SK-N-SH (cell line): ENCODE results near the gene SGSH. TPM values are rescaled to one million over a fixed set of nuclear protein-coding genes. Genes with fewer than 3 reads are reported as not detected.

Source experiments
- CTCF ChIA-PET: fragments of 300-600, 350-600 bp; formaldehyde crosslinking; extraction: SDS; loops from one replicate; lab custom pipeline; 2021; lab: Yijun Ruan, JAX
- POLR2A ChIA-PET: fragments of 350-600 bp; sonication (Branson Sonifier 250); formaldehyde crosslinking; extraction: SDS; loops from one replicate; lab custom pipeline; 2020; ENCODE audit warnings: antibody characterized with exemption, inconsistent platforms; lab: Yijun Ruan, JAX
- DNase-seq: peaks from one replicate; pipeline ENCODE4 v3.0.0; 2012
- H2AFZ ChIP-seq: fragments of 200-600 bp; sonication (generic); 2 replicates; pipeline ENCODE4 v1.8.1; 2016; ENCODE audit warnings: antibody characterized with exemption, mild to moderate bottlenecking, low read depth
- H3F3A ChIP-seq: fragments of 200-600 bp; sonication (generic); replicated peaks from 2 replicates; pipeline ENCODE3; 2016; ENCODE audit warnings: antibody characterized with exemption, mild to moderate bottlenecking; ENCODE audit not compliant: insufficient read depth
- H3K27ac ChIP-seq, 2 experiments: fragments of 200-500 bp in 1 of 2; fragments of 200-600 bp in 1 of 2; sonication (Bioruptor generic) in 1 of 2; sonication (generic), shearing (Covaris generic) in 1 of 2; 2 replicates each; pipeline versions ENCODE4 v1.5.1 to v1.6.1; 2014 to 2016; ENCODE audit warnings: low read depth in 2 of 2, inconsistent platforms in 1 of 2, low read length in 1 of 2, mild to moderate bottlenecking in 1 of 2, mixed read lengths in 1 of 2
- H3K27me3 ChIP-seq: fragments of 200-600 bp; sonication (generic), shearing (Covaris generic); 2 replicates; pipeline ENCODE4 v1.6.1; 2016; ENCODE audit warnings: mixed run types; ENCODE audit not compliant: insufficient read depth
- H3K36me3 ChIP-seq, 2 experiments: fragments of 200-500 bp in 1 of 2; fragments of 200-600 bp in 1 of 2; sonication (Bioruptor generic) in 1 of 2; sonication (generic) in 1 of 2; replicated peaks in 1 of 2; 2 replicates each; pipeline versions ENCODE3 to v1.5.1; 2014 to 2016; ENCODE audit warnings: low read length in 1 of 2, mild to moderate bottlenecking in 1 of 2; ENCODE audit not compliant: insufficient read depth in 2 of 2, control insufficient read depth in 1 of 2
- H3K4me1 ChIP-seq, 2 experiments: fragments of 200-500 bp in 1 of 2; fragments of 200-600 bp in 1 of 2; sonication (Bioruptor generic) in 1 of 2; sonication (generic), shearing (Covaris generic) in 1 of 2; 2 replicates each; pipeline versions ENCODE4 v1.5.1 to v1.6.1; 2014 to 2016; ENCODE audit warnings: low read depth in 1 of 2, low read length in 1 of 2, mixed run types in 1 of 2; ENCODE audit not compliant: insufficient read depth in 2 of 2, control insufficient read depth in 1 of 2
- H3K4me2 ChIP-seq: fragments of 200-600 bp; sonication (generic), shearing (Covaris generic); 2 replicates; pipeline ENCODE4 v1.6.1; 2017; ENCODE audit warnings: mixed run types
- H3K4me3 ChIP-seq, 2 experiments: fragments of 200-500 bp in 1 of 2; fragments of 200-600 bp in 1 of 2; sonication (Bioruptor generic) in 1 of 2; sonication (generic), shearing (Covaris generic) in 1 of 2; 2 replicates each; pipeline versions ENCODE4 v1.5.1 to v1.8.1; 2014 to 2016; ENCODE audit warnings: low read depth in 2 of 2, inconsistent platforms in 1 of 2, low read length in 1 of 2, mild to moderate bottlenecking in 1 of 2, mixed read lengths in 1 of 2, moderate library complexity in 1 of 2
- H3K79me2 ChIP-seq: fragments of 200-600 bp; sonication (generic); 2 replicates; pipeline ENCODE4 v1.8.1; 2017; ENCODE audit warnings: mild to moderate bottlenecking; ENCODE audit not compliant: insufficient read depth
- H3K9ac ChIP-seq: fragments of 200-600 bp; sonication (generic); 2 replicates; pipeline ENCODE4 v1.6.1; 2017; ENCODE audit warnings: mixed run types
- H3K9me2 ChIP-seq: fragments of 200-600 bp; sonication (generic); 2 replicates; pipeline ENCODE4 v1.6.1; 2017; ENCODE audit warnings: mixed run types
- H3K9me3 ChIP-seq: fragments of 200-600 bp; sonication (generic); 2 replicates; pipeline ENCODE4 v1.6.1; 2017; ENCODE audit warnings: mixed run types, mild to moderate bottlenecking, moderate library complexity
- H4K20me1 ChIP-seq: fragments of 200-600 bp; sonication (generic); 2 replicates; pipeline ENCODE4 v1.6.1; 2017; ENCODE audit warnings: mild to moderate bottlenecking, mixed run types; ENCODE audit not compliant: insufficient read depth
- ELF1 ChIP-seq: IDR thresholded peaks from 2 replicates; pipeline ENCODE4 v1.4.0; 2012
- EZH2phosphoT487 ChIP-seq: fragments of 200-600 bp; sonication (generic); IDR thresholded peaks from 2 replicates; pipeline ENCODE4 v1.6.1; 2017; ENCODE audit warnings: low read depth, mixed run types, mild to moderate bottlenecking, antibody characterized with exemption, moderate library complexity, borderline replicate concordance
- GATA2 ChIP-seq: sonication (generic); formaldehyde crosslinking; IDR thresholded peaks from 2 replicates; pipeline ENCODE4 v1.5.0; 2020; ENCODE audit warnings: mild to moderate bottlenecking, missing genetic modification reagents
- MXI1 ChIP-seq: IDR thresholded peaks from 2 replicates; pipeline ENCODE4 v1.6.1; 2012; ENCODE audit warnings: mild to moderate bottlenecking, low read depth, low read length, improper control_type of control experiment
- TAF1 ChIP-seq: IDR thresholded peaks from 2 replicates; pipeline ENCODE4 v1.6.1; 2012; ENCODE audit warnings: low read depth, mild to moderate bottlenecking, low read length, moderate library complexity, borderline replicate concordance
- WGBS: methylation state at CpG from one replicate; pipeline ENCODE4 v1.1.6; 2017; ENCODE audit warnings: low lambda C conversion rate; 5-methylcytosine and 5-hydroxymethylcytosine counted together
- polyA plus RNA-seq, 3 experiments: library from polyadenylated mRNA; depleted of rRNA; stranded (reverse); fragments of >200 nt; gene quantifications; 2 replicates each; pipeline ENCODE4 v1.2.3, GENCODE V29; 2012

Gene SGSH
- polyA plus RNA-seq, 1 of the 3 experiments (the other 2 are of a cell fraction), result 161 TPM

GRCh38 chr17:80246726-80247125, 26.6 kb upstream of the SGSH start:
- peaks cover 11 to 12% of the 10 kb centered on the region in 2 experiments for H3K36me3 ChIP-seq
- H3K9me3 ChIP-seq, result no peaks in the 10 kb centered on the region
- peak; percentile 30 for DNase-seq
- H2AFZ ChIP-seq, result no peak overlapping the region
- peaks cover 3% of the 10 kb centered on the region for H3F3A ChIP-seq
- POLR2A ChIA-PET, result no interaction called here
- H3K27ac ChIP-seq, result no peak overlapping the region
- H3K4me1 ChIP-seq, result no peaks in the 10 kb centered on the region
- no peaks in the 10 kb centered on the region for H3K79me2 ChIP-seq
- H3K27me3 ChIP-seq, result no peaks in the 10 kb centered on the region
- no peaks in the 10 kb centered on the region for H3K9me2 ChIP-seq
- 95% methylated on average over 8 of the region's 8 CpGs for WGBS
- CTCF ChIA-PET, result interaction anchor here (0.6 to 1.5 kb wide), 2 partner anchors 145 to 164 kb away, joined by 4 read pairs; partner anchors contain the start of gene GAA
- no peak overlapping the region for H3K9ac ChIP-seq
- H4K20me1 ChIP-seq, result no peaks in the 10 kb centered on the region
- no peak for TF ChIP-seq EZH2phosphoT487
- no peak for TF ChIP-seq TAF1
- H3K4me3 ChIP-seq, result no peak overlapping the region
- H3K4me2 ChIP-seq, result no peak overlapping the region

- Histone ChIP-seq H3K4me1 (no peaks in the 10 kb centered on the region), H3K27ac (no peak overlapping the region), H3K27me3 (no peaks in the 10 kb centered on the region), H3F3A (peaks cover 3% of the 10 kb centered on the region), H3K9ac (no peak overlapping the region), H2AFZ (no peak overlapping the region), H3K9me3 (no peaks in the 10 kb centered on the region), H3K4me3 (no peak overlapping the region), H3K9me2 (no peaks in the 10 kb centered on the region), H3K36me3 (peaks cover 15% of the 10 kb centered on the region in 2 experiments), H3K4me2 (no peak overlapping the region), H3K79me2 (no peaks in the 10 kb centered on the region), H4K20me1 (no peaks in the 10 kb centered on the region)
- CTCF ChIA-PET, result interaction anchor here (0.6 kb wide), 1 partner anchor 145 kb away, joined by 4 read pairs; the partner anchor contains the start of gene GAA
- WGBS, result 93% methylated on average over 13 of the region's 19 CpGs
- peak; percentile 20 for DNase-seq
- POLR2A ChIA-PET, result no interaction called here
- no peak for TF ChIP-seq GATA2 (CRISPR knock-in tag)
Measured at GRCh38 chr17:80246266-80246681, 26.1 kb upstream of the SGSH start.

- no peak overlapping the region for H2AFZ ChIP-seq
- no peak overlapping the region for H3K4me2 ChIP-seq
- H3K9ac ChIP-seq, result no peak overlapping the region
- no peaks in the 10 kb centered on the region for H3K79me2 ChIP-seq
- ChIA-PET POLR2A (no interaction called here), CTCF (interaction anchor here (0.8 kb wide), 1 partner anchor 164 kb away, joined by 3 read pairs; no protein-coding TSS in a partner anchor)
- no peaks in the 10 kb centered on the region for H3K9me3 ChIP-seq
- TF ChIP-seq ELF1 (no peak), MXI1 (no peak)
- H3K27ac ChIP-seq, result no peak overlapping the region
- no peaks in the 10 kb centered on the region for H3K27me3 ChIP-seq
- no peaks in the 10 kb centered on the region for H3F3A ChIP-seq
- H3K4me1 ChIP-seq, result no peaks in the 10 kb centered on the region
- WGBS, result 94% methylated on average over 25 of the region's 27 CpGs
- peak; percentile 26 for DNase-seq
- no peaks in the 10 kb centered on the region for H4K20me1 ChIP-seq
- no peak overlapping the region for H3K4me3 ChIP-seq
- no peaks in the 10 kb centered on the region for H3K9me2 ChIP-seq
- H3K36me3 ChIP-seq, result peaks cover 15 to 21% of the 10 kb centered on the region in 2 experiments
Measured at GRCh38 chr17:80245566-80246265, 25.6 kb upstream of the SGSH start.
